Measurements from ENCODE around the gene ABCB9. TPM values are rescaled to one million over a fixed set of nuclear protein-coding genes. Genes with fewer than 3 reads are reported as not detected.

Gene ABCB9
- total RNA-seq, 1 experiment from 2014 or later, result 6.3 TPM

GRCh38 chr12:122965321-122965751 is 927 bp downstream of the ABCB9 start:
- no peaks in the 10 kb centered on the region for H3K36me3 Mint-ChIP-seq
- ChIA-PET POLR2A (interaction anchor here (1.4 kb wide), 1 partner anchor 10 kb away, joined by 10 read pairs; the partner anchor contains the start of gene OGFOD2), CTCF (interaction anchor here (1.7 to 1.8 kb wide), 2 partner anchors 10 to 105 kb away, joined by 6 to 8 read pairs; partner anchors contain the start of gene OGFOD2)
- H3K27me3 Mint-ChIP-seq (ENCODE audit: low read depth), result peaks cover 5% of the 10 kb centered on the region
- ATAC-seq (no peak), DNase-seq (ENCODE audit: low spot score) (no peak)
- TF ChIP-seq ESRRA (CRISPR knock-in tag; IDR thresholded peaks at IDR 0.05; ENCODE audit: borderline replicate concordance) (no peak), EMX1 (CRISPR knock-in tag; IDR thresholded peaks at IDR 0.05) (no peak), GABPB1 (CRISPR knock-in tag; IDR thresholded peaks at IDR 0.05) (no peak), NR2C2 (CRISPR knock-in tag; IDR thresholded peaks at IDR 0.05) (no peak), RELA (CRISPR knock-in tag; IDR thresholded peaks at IDR 0.05; ENCODE audit: borderline replicate concordance) (no peak), HMGXB4 (CRISPR knock-in tag; IDR thresholded peaks at IDR 0.05) (no peak), SP1 (CRISPR knock-in tag; conservative IDR thresholded peaks at IDR 0.05) (no peak), FOXJ3 (CRISPR knock-in tag; IDR thresholded peaks at IDR 0.05; ENCODE audit: borderline replicate concordance) (no peak), SMAD3 (CRISPR knock-in tag; IDR thresholded peaks at IDR 0.05; ENCODE audit: borderline replicate concordance) (no peak)
- peak overlapping the region; percentile 63 for H3K4me3 Mint-ChIP-seq
- no peak overlapping the region for H3K27ac Mint-ChIP-seq
- peaks cover 19% of the 10 kb centered on the region for H3K4me1 Mint-ChIP-seq
- H3K9me3 Mint-ChIP-seq, result no peaks in the 10 kb centered on the region

- no peaks in the 10 kb centered on the region for H3K9me3 Mint-ChIP-seq
- ATAC-seq (no peak), DNase-seq (ENCODE audit: low spot score) (no peak)
- H3K27ac Mint-ChIP-seq, result no peak overlapping the region
- H3K36me3 Mint-ChIP-seq, result no peaks in the 10 kb centered on the region
- ChIA-PET CTCF (interaction anchor here (1.7 to 1.8 kb wide), 2 partner anchors 10 to 104 kb away, joined by 6 to 8 read pairs; partner anchors contain the start of gene OGFOD2), POLR2A (no interaction called here)
- H3K4me3 Mint-ChIP-seq, result peak overlapping the region; percentile 60
- H3K27me3 Mint-ChIP-seq (ENCODE audit: low read depth), result peaks cover 5% of the 10 kb centered on the region
- peaks cover 19% of the 10 kb centered on the region for H3K4me1 Mint-ChIP-seq
- no peak for TF ChIP-seq GABPB1 (CRISPR knock-in tag; IDR thresholded peaks at IDR 0.05)
- no peak for TF ChIP-seq ZSCAN18 (CRISPR knock-in tag; IDR thresholded peaks at IDR 0.05)
- TF ChIP-seq PRDM15 (CRISPR knock-in tag; IDR thresholded peaks at IDR 0.05), result no peak
- TF ChIP-seq E2F4 (CRISPR knock-in tag; IDR thresholded peaks at IDR 0.05; ENCODE audit: borderline replicate concordance, low read depth), result no peak
- TF ChIP-seq USF2 (CRISPR knock-in tag; IDR thresholded peaks at IDR 0.05), result no peak
- TF ChIP-seq NR2C2 (CRISPR knock-in tag; IDR thresholded peaks at IDR 0.05), result no peak
- no peak for TF ChIP-seq MAX (CRISPR knock-in tag; IDR thresholded peaks at IDR 0.05)
- TF ChIP-seq ZNF219 (CRISPR knock-in tag; IDR thresholded peaks at IDR 0.05; ENCODE audit: borderline replicate concordance), result no peak
- no peak for TF ChIP-seq ATF1 (CRISPR knock-in tag; IDR thresholded peaks at IDR 0.05)
- no peak for TF ChIP-seq SP1 (CRISPR knock-in tag; conservative IDR thresholded peaks at IDR 0.05)
- no peak for TF ChIP-seq KAT7 (CRISPR knock-in tag; IDR thresholded peaks at IDR 0.05; ENCODE audit: borderline replicate concordance)
- TF ChIP-seq SOX15 (CRISPR knock-in tag; IDR thresholded peaks at IDR 0.05), result no peak
- no peak for TF ChIP-seq SMAD4 (CRISPR knock-in tag; IDR thresholded peaks at IDR 0.05)
- TF ChIP-seq ZNF281 (CRISPR knock-in tag; IDR thresholded peaks at IDR 0.05), result no peak
Measured at GRCh38 chr12:122964439-122965257, 1.6 kb downstream of the ABCB9 start.
